Muscle layer of duodenum (tissue), 2 donors: ENCODE results near the gene TMEM101.
A peak's percentile ranks its signal among the peaks of the same experiment; 100 is the strongest.
"Not testable (repeated sequence)": the region's sequence is repeated elsewhere in the genome, so short reads cannot be mapped to it uniquely, and the experiment has no call there.

Source experiments
- H3K27ac ChIP-seq: one replicate; pipeline ENCODE4 v1.7.0; 2013; ENCODE audit warnings: mild to moderate bottlenecking, low read length
- H3K27me3 ChIP-seq: one replicate; pipeline ENCODE4 v1.7.0; 2013; ENCODE audit warnings: low read depth, mild to moderate bottlenecking, control low read depth, low read length
- H3K36me3 ChIP-seq, 2 donors: one replicate each; pipeline ENCODE4 v1.7.0; 2013; ENCODE audit warnings: low read length in 2 of 2, control low read depth in 1 of 2, mild to moderate bottlenecking in 1 of 2; ENCODE audit not compliant: insufficient read depth in 2 of 2, control insufficient read depth in 1 of 2
- H3K4me1 ChIP-seq, 2 donors: one replicate each; pipeline ENCODE4 v1.7.0; 2013; ENCODE audit warnings: low read length in 2 of 2, mild to moderate bottlenecking in 2 of 2, control low read depth in 1 of 2, moderate library complexity in 1 of 2; ENCODE audit not compliant: insufficient read depth in 2 of 2, control insufficient read depth in 1 of 2
- H3K4me3 ChIP-seq, 2 donors: one replicate each; pipeline ENCODE4 v1.7.0; 2013; ENCODE audit warnings: low read length in 2 of 2, low read depth in 1 of 2, mild to moderate bottlenecking in 1 of 2
- H3K9me3 ChIP-seq, 2 donors: one replicate each; pipeline ENCODE4 v1.7.0; 2013; ENCODE audit warnings: low read length in 2 of 2, control low read depth in 1 of 2, mild to moderate bottlenecking in 1 of 2; ENCODE audit not compliant: control insufficient read depth in 1 of 2
- donor health status: healthy.

The TMEM101 gene

GRCh38 chr17:44005527-44006271 is 9.1 kb downstream of the TMEM101 start:
- no peaks in the 10 kb centered on the region for H3K9me3 ChIP-seq
- peak overlapping the region; percentile 60 to 78 for H3K4me3 ChIP-seq
- H3K27me3 ChIP-seq: peaks cover 14% of the 10 kb centered on the region
- H3K4me1 ChIP-seq: peaks cover 0 to 28% of the 10 kb centered on the region in 2 donors
- H3K36me3 ChIP-seq: peaks cover 0 to 1% of the 10 kb centered on the region in 2 donors
- no peak overlapping the region for H3K27ac ChIP-seq

- Histone ChIP-seq H3K9me3 (no peaks in the 10 kb centered on the region), H3K4me3 (peak overlapping the region; percentile 44 to 78), H3K4me1 (peaks cover 0 to 28% of the 10 kb centered on the region in 2 donors), H3K27ac (no peak overlapping the region), H3K36me3 (no peaks in the 10 kb centered on the region), H3K27me3 (peaks cover 14% of the 10 kb centered on the region)
These were observed 9.8 kb downstream of the TMEM101 start for GRCh38 chr17:44004761-44005526.

GRCh38 chr17:44004077-44004760 is 10.5 kb downstream of the TMEM101 start, which contains the start of gene NAGS:
Gene NAGS (plus strand): TSS chr17:44004622. CDS start chr17:44004664, 42 bp downstream.
- H3K4me1 ChIP-seq: peaks cover 0 to 28% of the 10 kb centered on the region in 2 donors
- peak within 1 kb of the TSS; percentile 44 to 78 for H3K4me3 ChIP-seq
- H3K36me3 ChIP-seq: no peaks in the 10 kb centered on the region
- peaks cover 14% of the 10 kb centered on the region for H3K27me3 ChIP-seq
- no peak within 1 kb of the TSS for H3K27ac ChIP-seq
- H3K9me3 ChIP-seq: no peaks in the 10 kb centered on the region

GRCh38 chr17:44002141-44002848 is 12.5 kb downstream of the TMEM101 start:
- Histone ChIP-seq H3K4me1 (peaks cover 0 to 16% of the 10 kb centered on the region in 2 donors), H3K36me3 (no peaks in the 10 kb centered on the region), H3K27ac (no peak overlapping the region), H3K27me3 (peaks cover 14% of the 10 kb centered on the region), H3K4me3 (no peak overlapping the region), H3K9me3 (no peaks in the 10 kb centered on the region)

GRCh38 chr17:44001461-44001920 is 13.3 kb downstream of the TMEM101 start:
- peaks cover 0 to 12% of the 10 kb centered on the region in 2 donors for H3K4me1 ChIP-seq
- H3K4me3 ChIP-seq: no peak overlapping the region
- no peaks in the 10 kb centered on the region for H3K36me3 ChIP-seq
- no peaks in the 10 kb centered on the region for H3K9me3 ChIP-seq
- H3K27me3 ChIP-seq: peaks cover 14% of the 10 kb centered on the region
- no peak overlapping the region for H3K27ac ChIP-seq

GRCh38 chr17:44000871-44001460 is 13.8 kb downstream of the TMEM101 start:
- H3K27ac ChIP-seq: no peak overlapping the region
- H3K4me1 ChIP-seq: peaks cover 0 to 12% of the 10 kb centered on the region in 2 donors
- H3K4me3 ChIP-seq: no peak overlapping the region

GRCh38 chr17:44000141-44000860 is 14.5 kb downstream of the TMEM101 start:
- H3K4me1 ChIP-seq: peaks cover 0 to 7% of the 10 kb centered on the region in 2 donors
- H3K36me3 ChIP-seq: no peaks in the 10 kb centered on the region
- H3K9me3 ChIP-seq: no peaks in the 10 kb centered on the region
- H3K27ac ChIP-seq: no peak overlapping the region
- no peak overlapping the region for H3K4me3 ChIP-seq
- H3K27me3 ChIP-seq: peaks cover 12% of the 10 kb centered on the region

More at GRCh38 chr17:44000871-44001460, 13.8 kb downstream of the TMEM101 start:
- Histone ChIP-seq H3K27me3 (peaks cover 14% of the 10 kb centered on the region), H3K36me3 (no peaks in the 10 kb centered on the region), H3K9me3 (no peaks in the 10 kb centered on the region)

- H3K36me3 ChIP-seq: no peaks in the 10 kb centered on the region
- no peak overlapping the region for H3K27ac ChIP-seq
- H3K27me3 ChIP-seq: peaks cover 17% of the 10 kb centered on the region
- no peak overlapping the region for H3K4me3 ChIP-seq
- peaks cover 0 to 8% of the 10 kb centered on the region in 2 donors for H3K4me1 ChIP-seq
- H3K9me3 ChIP-seq: no peaks in the 10 kb centered on the region
These were observed 15.7 kb downstream of the TMEM101 start for GRCh38 chr17:43999024-43999423.

- H3K4me1 ChIP-seq: peaks cover 0 to 8% of the 10 kb centered on the region in 2 donors
- peaks cover 17% of the 10 kb centered on the region for H3K27me3 ChIP-seq
- H3K36me3 ChIP-seq: no peaks in the 10 kb centered on the region
- H3K4me3 ChIP-seq: no peak overlapping the region
- H3K27ac ChIP-seq: no peak overlapping the region
- H3K9me3 ChIP-seq: no peaks in the 10 kb centered on the region
These were observed 16.2 kb downstream of the TMEM101 start for GRCh38 chr17:43998552-43998951.

- not testable (repeated sequence) for H3K9me3 ChIP-seq, H3K27ac ChIP-seq, H3K4me1 ChIP-seq, H3K4me3 ChIP-seq, H3K36me3 ChIP-seq
- peaks cover 17% of the 10 kb centered on the region for H3K27me3 ChIP-seq
These were observed 17.6 kb downstream of the TMEM101 start for GRCh38 chr17:43997180-43997579.
